ENCODE data around the gene ANO6. TPM values are rescaled to one million over a fixed set of nuclear protein-coding genes. Genes with fewer than 3 reads are reported as not detected.
A peak's percentile ranks its signal among the peaks of the same experiment; 100 is the strongest.

ANO6 gene
- total RNA-seq, 3 donors from 2014 or later (not counting 1 experiment from before 2014, with no cell fraction given), result 26.6 to 31.0 (median 30.4) TPM

- Mint-ChIP-seq H3K27ac (no peak overlapping the region), H3K4me3 (no peak overlapping the region), H3K9me3 (no peaks in the 10 kb centered on the region), H3K27me3 (ENCODE audit: low read depth in 2 of 2) (no peaks in the 10 kb centered on the region), H3K4me1 (peaks cover 11% of the 10 kb centered on the region in 2 donors), H3K36me3 (peaks cover 8% of the 10 kb centered on the region)
- 93% methylated on average over 7 of the region's 10 CpGs for WGBS (ENCODE audit: insufficient coverage)
- peaks cover 30% of the 10 kb centered on the region for H3K36me3 ChIP-seq (ENCODE audit: control insufficient read depth, insufficient read depth, low read length)
- no peak for TF ChIP-seq CTCF (IDR thresholded peaks at IDR 0.05)
- no peaks in the 10 kb centered on the region for H3K27me3 ChIP-seq (ENCODE audit: control insufficient read depth, insufficient read depth, low read length)
- no peaks in the 10 kb centered on the region for H3K9me3 ChIP-seq (ENCODE audit: control insufficient read depth, insufficient read depth, low read length)
- no peak overlapping the region for H3K27ac ChIP-seq (ENCODE audit: low read length)
- DNase-seq (no peak), ATAC-seq (no peak)
- no peak overlapping the region for H3K4me3 ChIP-seq (ENCODE audit: low read length)
- intact Hi-C loops (cut with micrococcal nuclease), result no loop called here
- no peaks in the 10 kb centered on the region for H3K4me1 ChIP-seq (ENCODE audit: control insufficient read depth, insufficient read depth, low read length)
Measured at GRCh38 chr12:45351921-45352670, 136.2 kb downstream of the ANO6 start.

- Histone ChIP-seq H3K9me3 (ENCODE audit: control insufficient read depth, insufficient read depth, low read length) (no peaks in the 10 kb centered on the region), H3K4me1 (ENCODE audit: control insufficient read depth, insufficient read depth, low read length) (no peaks in the 10 kb centered on the region), H3K4me3 (ENCODE audit: low read length) (no peak overlapping the region), H3K27ac (ENCODE audit: low read length) (no peak overlapping the region), H3K36me3 (ENCODE audit: control insufficient read depth, insufficient read depth, low read length) (peaks cover 21% of the 10 kb centered on the region), H3K27me3 (ENCODE audit: control insufficient read depth, insufficient read depth, low read length) (no peaks in the 10 kb centered on the region)
- ATAC-seq, result no peak
- Mint-ChIP-seq H3K36me3 (peaks cover 8% of the 10 kb centered on the region), H3K4me3 (no peak overlapping the region), H3K27me3 (ENCODE audit: low read depth in 2 of 2) (no peaks in the 10 kb centered on the region), H3K4me1 (peaks cover 11% of the 10 kb centered on the region in 2 donors), H3K9me3 (no peaks in the 10 kb centered on the region), H3K27ac (peak overlapping the region in 1 of 2 donors; percentile 3)
- DNase-seq, result no peak
- intact Hi-C loops (cut with micrococcal nuclease), result no loop called here
- TF ChIP-seq CTCF (IDR thresholded peaks at IDR 0.05), result no peak
- 100% methylated on average over 2 of the region's 2 CpGs for WGBS (ENCODE audit: insufficient coverage)
Measured at GRCh38 chr12:45353944-45354343, 138.0 kb downstream of the ANO6 start.

- H3K36me3 Mint-ChIP-seq, result peaks cover 7% of the 10 kb centered on the region
- TF ChIP-seq CTCF (IDR thresholded peaks at IDR 0.05), result no peak
Measured at GRCh38 chr12:45354399-45354798, 138.5 kb downstream of the ANO6 start.

GRCh38 chr12:45355730-45356129 is 139.8 kb downstream of the ANO6 start:
- Histone ChIP-seq H3K4me1 (ENCODE audit: control insufficient read depth, insufficient read depth, low read length) (no peaks in the 10 kb centered on the region), H3K4me3 (ENCODE audit: low read length) (no peak overlapping the region), H3K36me3 (ENCODE audit: control insufficient read depth, insufficient read depth, low read length) (peaks cover 12% of the 10 kb centered on the region), H3K27me3 (ENCODE audit: control insufficient read depth, insufficient read depth, low read length) (no peaks in the 10 kb centered on the region), H3K9me3 (ENCODE audit: control insufficient read depth, insufficient read depth, low read length) (no peaks in the 10 kb centered on the region), H3K27ac (ENCODE audit: low read length) (no peak overlapping the region)
- H3K4me3 Mint-ChIP-seq, result no peak overlapping the region
- H3K27me3 Mint-ChIP-seq (ENCODE audit: low read depth in 2 of 2), result no peaks in the 10 kb centered on the region
- no peaks in the 10 kb centered on the region for H3K9me3 Mint-ChIP-seq
- intact Hi-C loops (cut with micrococcal nuclease), result no loop called here
- peaks cover 17 to 20% of the 10 kb centered on the region in 2 donors for H3K4me1 Mint-ChIP-seq
- H3K36me3 Mint-ChIP-seq, result peaks cover 8% of the 10 kb centered on the region
- DNase-seq (no peak), ATAC-seq (no peak)
- WGBS (ENCODE audit: insufficient coverage), result 92% methylated on average over 3 of the region's 3 CpGs
- no peak for TF ChIP-seq CTCF (IDR thresholded peaks at IDR 0.05)
- no peak overlapping the region for H3K27ac Mint-ChIP-seq

More at GRCh38 chr12:45354399-45354798, 138.5 kb downstream of the ANO6 start:
- no peaks in the 10 kb centered on the region for H3K4me1 ChIP-seq (ENCODE audit: control insufficient read depth, insufficient read depth, low read length)
- Mint-ChIP-seq H3K27ac (peak overlapping the region; percentile 3 to 11), H3K4me3 (no peak overlapping the region), H3K27me3 (ENCODE audit: low read depth in 2 of 2) (no peaks in the 10 kb centered on the region), H3K9me3 (no peaks in the 10 kb centered on the region), H3K4me1 (peaks cover 11 to 12% of the 10 kb centered on the region in 2 donors)
- ATAC-seq (peak in 1 of 3 donors; percentile 14), DNase-seq (no peak)
- peaks cover 19% of the 10 kb centered on the region for H3K36me3 ChIP-seq (ENCODE audit: control insufficient read depth, insufficient read depth, low read length)
- intact Hi-C loops (cut with micrococcal nuclease), result no loop called here
- no peaks in the 10 kb centered on the region for H3K9me3 ChIP-seq (ENCODE audit: control insufficient read depth, insufficient read depth, low read length)
- no peak overlapping the region for H3K27ac ChIP-seq (ENCODE audit: low read length)
- no peaks in the 10 kb centered on the region for H3K27me3 ChIP-seq (ENCODE audit: control insufficient read depth, insufficient read depth, low read length)
- H3K4me3 ChIP-seq (ENCODE audit: low read length), result no peak overlapping the region
